GM19395 (cell line): Measurements from ENCODE around the gene CPEB2.

Experiments used
- ATAC-seq: cut with Tn5 transposase; IDR thresholded peaks from one replicate; pipeline ENCODE4 v1.9.1; 2021; ENCODE audit warnings: mild to moderate bottlenecking, moderate library complexity; ENCODE audit not compliant: unreplicated experiment

CPEB2 gene

DNA sequence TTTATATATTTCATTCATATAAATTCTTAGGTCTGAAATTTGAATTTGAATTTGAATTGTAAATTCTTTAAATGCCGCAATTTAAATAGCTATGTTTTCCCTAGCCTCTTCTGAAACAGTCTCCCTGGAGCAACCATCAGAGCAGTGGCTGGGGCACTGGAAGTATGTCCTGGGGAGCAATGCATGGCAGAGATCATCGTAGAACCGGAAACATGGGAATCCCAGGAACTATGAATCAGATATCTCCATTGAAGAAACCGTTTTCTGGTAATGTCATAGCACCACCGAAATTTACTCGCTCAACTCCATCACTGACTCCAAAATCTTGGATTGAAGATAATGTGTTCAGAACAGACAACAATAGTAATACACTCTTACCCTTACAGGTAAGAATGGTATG is 4.9 kb downstream of the CPEB2 start:
- no peak for ATAC-seq

DNA sequence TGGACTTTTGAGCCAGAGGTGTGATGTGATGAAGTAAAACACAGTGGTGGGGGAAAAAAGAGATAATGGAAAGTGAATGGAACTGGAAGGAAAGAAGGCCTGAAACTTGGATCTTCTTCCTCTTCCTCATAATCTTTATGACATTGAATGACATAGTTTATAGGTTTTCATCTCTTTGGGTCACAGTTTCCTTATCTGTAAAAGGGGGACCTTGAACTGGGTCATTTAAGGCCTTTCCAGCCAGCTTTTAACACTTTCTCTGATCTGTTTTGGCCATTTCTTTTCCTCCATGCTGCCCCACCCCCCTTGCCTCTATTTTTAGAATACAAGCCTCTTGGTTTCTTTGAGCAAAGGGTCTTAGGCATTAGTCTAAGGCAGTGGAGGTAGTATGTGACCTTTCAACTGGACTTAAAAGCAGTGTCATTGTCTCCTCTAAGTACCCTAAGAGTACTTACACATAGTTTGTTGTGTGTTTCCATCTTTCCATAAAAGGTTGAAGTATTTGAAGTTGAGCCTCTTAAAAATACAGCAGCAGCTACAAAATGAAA is 7.8 kb downstream of the CPEB2 start:
- no peak for ATAC-seq

DNA sequence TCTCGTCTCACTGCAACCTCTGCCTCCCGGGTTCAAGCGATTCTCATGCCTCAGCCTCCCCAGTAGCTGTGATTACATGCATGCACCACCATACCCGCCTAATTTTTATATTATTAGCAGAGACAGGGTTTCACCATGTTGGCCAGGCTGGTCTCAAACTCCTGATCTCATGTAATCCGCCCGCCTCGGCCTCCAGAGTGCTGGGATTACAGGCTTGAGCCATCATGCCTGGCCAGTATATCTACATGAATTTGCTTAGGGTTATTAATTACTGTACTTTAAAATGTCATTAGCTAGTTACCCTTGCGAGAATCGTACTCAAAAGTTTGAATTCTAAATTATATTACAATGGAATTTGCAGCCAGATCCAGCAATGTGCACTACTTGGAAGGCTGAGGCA is 8.9 kb downstream of the CPEB2 start:
- no peak for ATAC-seq

DNA sequence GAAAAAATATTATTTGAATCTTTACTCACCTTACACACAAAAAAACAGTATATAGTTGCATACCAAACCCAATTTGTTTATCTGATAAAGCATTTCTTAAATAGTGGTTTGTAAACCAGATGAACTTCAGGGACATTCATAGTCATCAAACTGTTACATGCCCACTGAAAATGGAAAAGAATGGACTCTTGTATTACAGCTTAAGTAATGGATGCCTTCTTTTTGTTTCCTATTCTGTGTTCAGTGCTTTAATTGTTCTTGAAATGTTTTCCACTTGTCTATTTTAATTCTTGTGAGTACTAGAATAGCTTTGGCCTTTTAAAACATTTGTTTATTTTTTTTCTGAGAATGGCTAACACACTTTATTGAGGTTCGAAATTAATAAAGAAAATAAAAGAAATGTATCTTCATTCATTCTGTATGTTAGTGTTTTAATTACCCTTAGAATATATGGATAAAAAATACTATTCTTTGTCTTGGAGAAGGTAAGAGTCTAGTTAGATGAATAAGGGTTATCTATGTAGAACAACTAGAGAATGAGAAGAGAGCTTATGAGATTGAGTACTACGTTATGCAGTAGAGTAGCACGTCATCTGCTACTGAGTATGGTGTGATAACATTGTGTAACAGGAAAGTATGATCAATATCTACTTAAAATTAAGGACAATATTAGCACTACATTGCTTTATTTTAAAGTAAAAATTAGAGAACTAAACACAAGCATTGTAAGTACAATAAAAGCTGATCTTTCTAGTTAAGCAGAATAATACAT is 9.9 kb downstream of the CPEB2 start:
- ATAC-seq = no peak

DNA sequence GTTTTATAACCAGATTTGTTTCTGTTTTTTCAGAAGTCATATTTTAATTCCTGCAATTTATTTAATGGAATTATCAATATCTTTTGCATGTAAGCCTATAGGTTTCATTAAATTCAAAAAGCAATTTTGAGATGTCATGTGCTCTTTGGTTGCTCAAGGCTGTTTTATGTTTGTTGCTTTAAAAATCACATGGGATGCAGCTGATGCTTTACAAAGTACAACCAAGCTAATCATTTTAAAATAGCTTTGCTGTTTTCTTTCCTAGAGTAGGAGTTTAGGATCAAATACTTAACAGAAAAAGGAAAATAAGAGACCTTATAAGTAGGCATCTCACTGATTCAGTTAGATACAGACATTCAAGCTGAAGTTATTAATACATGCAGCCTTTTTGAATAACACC is 11.3 kb downstream of the CPEB2 start:
- no peak for ATAC-seq

DNA sequence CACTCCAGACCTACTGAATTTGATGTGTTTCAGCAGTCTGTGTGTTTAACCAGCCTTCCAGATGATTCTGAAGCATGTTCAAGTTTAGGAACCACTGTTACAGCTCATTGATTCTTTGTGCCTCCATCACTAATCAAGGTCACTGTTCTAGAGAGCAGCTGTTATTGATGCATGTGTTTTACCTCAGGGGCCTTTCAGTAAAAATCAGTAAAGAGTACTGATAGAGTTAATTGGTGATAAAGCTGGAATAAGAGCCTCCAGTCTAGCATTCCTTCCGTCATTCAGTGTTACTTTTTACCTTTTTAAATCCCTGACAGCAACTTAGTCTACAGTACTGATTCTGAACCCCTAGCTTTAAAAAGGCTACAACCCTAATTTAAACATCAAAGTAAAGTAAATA is 12.9 kb downstream of the CPEB2 start:
- ATAC-seq = no peak

DNA sequence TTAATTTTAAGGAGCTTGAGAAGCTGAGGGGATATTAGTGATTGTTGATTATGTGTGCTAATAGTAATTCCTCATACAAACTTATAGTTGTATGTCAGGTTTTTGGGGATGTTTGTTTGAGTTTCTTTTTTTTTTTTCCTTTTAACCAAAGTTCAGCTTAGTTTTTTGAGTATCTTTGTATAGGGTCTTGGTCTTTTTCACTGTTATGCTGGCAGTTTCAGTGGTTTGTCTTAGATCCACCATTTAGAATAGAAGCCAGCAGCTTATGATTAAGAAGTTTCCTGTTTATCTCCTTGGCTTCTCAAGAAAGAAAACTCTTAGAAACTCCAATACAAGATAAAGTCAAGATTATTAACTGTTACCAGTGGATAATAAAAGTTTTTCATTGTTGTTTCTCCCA is 16.1 kb downstream of the CPEB2 start:
- no peak for ATAC-seq

DNA sequence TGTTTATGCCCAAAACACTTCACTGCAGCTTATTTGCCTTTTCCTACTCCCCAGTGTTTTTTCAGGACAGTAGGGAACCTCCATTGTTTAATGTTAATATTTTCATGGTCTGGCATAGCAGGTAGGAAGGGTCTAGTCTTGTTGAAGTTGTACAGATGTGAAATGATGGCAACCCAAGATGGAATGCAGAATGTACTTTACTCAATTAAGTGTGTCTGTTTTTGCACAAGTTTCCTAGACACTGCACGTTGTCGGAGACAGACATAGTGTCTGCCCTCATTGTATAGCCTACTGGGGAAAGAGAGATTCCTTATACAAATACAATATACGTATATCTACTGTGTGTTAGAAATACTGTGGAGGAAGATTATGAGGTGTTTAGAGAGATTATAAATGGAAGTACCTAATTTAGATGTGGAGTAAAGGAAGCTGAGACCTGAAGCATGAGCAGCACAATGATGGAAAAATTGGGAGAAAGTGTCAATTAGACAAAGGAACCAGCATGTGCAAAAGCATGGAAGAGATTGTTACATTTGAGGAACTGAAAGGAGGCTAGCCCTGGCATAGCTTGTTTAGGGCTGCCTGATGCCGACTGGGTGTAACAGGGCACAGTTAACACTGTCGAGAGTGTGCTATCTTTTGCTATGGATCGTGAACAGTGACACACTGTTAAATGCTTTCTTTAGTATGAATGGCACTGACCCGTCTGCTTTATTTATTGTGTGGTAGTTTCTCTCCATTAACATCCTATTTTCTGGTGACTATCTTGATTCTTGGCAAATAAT is 18.4 kb downstream of the CPEB2 start:
- ATAC-seq = no peak

DNA sequence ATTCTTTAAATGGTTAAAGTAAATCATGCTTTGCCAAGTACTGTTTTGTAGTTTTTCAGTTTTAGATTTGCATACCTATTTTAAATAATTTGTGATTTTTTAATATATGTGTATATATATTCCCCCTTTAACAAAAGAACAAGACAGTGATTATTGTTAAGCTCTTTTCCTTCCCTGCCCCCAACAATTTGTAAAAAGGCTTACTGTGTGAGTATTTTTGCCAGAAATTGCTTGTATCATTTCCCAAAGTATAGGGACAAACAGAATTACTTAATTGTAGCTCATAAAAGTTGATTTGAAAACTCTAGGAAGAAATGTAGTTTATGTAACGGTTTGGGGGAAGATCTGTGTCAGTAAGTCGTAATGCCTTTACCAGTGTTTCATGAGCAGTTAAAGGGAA is 19.0 kb downstream of the CPEB2 start:
- ATAC-seq = no peak

DNA sequence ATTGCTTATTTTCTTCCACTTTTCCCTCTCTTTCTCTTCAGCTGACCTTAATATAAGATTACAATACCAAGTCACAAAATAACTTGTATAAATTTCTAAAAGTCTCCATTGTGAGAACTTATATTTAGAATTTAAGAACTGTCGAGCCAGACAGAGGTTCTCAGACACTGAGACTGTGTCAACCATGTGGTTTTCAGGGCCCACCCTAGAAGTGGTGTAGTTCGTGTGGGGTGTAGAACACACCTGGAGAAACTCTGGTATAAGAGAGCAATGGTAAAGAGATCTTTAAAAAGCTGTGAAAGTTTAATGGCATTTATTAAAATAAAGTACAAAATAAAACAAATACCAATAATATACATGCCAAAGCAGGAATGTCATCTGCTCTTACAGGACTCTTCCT is 19.7 kb downstream of the CPEB2 start:
- ATAC-seq = no peak

DNA sequence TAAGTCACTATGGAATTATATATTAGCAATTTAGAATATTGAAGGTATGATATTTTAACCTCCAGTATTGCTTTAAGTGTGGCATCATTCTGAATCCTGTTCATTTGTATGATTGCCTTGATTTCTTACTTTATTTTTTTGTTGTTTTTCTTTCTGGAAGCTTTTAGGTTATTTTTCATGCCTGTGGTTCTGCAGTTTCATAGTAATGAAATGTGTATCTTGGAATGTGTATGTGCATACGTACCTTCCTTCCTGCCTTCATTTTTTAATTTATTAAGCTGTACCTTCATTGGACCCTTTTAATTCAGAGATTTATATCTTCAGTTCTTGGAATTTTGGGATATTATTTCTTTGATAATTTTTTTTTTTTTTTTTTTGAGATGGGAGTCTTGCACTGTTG is 22.1 kb downstream of the CPEB2 start:
- no peak for ATAC-seq

DNA sequence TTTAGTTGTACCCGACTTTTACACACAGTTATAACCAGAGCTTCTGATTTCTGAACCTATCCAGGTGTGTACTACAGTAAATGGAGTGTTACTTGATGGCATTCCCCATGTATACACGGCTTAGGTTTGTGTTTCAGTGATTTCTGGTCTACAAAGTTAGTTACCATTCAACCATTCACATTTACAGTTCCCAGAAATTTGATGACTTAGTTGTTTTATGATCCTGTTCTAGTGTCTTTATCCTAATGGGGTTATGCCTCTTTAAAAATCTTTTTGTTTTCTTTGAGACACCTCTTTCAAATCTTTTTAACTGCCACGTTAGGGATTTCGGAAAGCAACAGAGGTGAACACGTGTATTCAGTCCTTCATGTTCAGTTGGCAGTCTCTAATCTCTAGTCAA is 23.4 kb downstream of the CPEB2 start:
- ATAC-seq = no peak

DNA sequence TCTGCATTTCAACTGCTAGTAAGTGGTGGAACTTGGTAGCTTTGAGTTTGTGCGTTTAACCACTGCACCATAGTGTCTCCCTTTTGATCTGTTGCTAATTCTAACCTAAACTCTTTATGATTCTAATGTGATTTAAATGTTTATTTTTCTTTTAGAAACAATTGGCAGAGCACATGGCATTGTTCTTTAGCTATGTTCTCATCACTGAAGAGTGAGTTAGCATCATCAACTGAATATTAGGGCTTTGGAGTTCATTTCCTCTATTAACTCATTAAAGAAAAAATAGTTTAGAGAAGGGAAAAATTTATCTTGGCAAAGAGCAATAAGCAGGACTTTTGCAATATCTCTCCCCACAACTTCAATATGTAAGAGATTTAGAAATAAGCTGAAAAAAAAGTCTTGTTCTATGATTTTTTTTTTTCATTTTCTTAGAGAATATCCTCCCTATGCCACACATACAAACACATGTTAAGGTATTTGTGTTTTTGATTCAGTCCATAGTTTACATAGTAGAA is 25.7 kb downstream of the CPEB2 start:
- ATAC-seq = no peak

DNA sequence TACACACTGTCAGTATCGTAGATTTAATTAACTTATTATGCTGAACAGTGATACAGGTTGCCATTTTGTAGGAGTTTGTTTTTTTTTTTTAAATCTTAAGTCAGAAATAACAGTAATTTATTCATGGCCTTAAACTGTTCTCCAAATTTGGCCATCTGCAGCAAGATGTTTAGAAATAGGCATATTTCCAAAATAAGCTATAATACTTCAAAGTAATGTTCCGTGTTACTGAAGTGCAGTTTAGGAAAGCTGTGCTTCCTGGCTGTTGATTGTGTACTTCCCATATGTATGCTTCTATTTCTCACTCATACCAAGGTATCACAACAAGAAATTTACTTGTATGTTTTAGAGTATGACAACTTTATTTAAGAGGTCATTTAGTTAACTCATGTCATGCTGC is 28.9 kb downstream of the CPEB2 start:
- no peak for ATAC-seq

DNA sequence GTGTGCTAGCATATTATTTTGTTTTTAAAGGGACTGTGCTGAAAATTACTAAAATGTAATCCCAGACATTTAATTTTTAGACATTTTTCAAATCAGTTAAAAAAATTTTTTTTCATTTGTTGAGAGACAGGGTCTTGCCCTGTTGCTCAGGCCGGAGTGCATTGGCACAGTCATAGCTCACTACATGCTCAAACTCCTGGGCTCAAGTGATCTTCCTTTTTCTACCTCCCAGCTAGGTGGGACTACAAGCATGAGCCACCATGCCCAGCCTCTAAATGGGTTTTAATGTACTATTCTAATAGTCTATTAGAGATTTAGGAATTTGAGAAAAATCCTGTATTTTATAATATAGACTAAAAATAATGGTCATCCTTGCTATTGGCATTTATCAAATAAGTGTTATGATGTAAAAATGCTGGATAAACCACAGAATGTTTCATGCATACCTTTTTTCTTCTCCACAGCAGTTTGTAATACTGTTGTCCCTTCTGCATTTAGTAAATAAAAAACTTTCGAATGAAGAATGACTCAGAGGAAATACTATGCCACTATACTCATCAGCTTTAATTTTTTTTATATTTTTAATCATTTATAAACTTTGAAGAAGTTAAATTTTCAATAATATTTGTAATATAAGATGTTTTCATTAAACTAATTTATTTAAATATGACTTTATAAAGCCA is 29.9 kb downstream of the CPEB2 start:
- ATAC-seq = no peak

DNA sequence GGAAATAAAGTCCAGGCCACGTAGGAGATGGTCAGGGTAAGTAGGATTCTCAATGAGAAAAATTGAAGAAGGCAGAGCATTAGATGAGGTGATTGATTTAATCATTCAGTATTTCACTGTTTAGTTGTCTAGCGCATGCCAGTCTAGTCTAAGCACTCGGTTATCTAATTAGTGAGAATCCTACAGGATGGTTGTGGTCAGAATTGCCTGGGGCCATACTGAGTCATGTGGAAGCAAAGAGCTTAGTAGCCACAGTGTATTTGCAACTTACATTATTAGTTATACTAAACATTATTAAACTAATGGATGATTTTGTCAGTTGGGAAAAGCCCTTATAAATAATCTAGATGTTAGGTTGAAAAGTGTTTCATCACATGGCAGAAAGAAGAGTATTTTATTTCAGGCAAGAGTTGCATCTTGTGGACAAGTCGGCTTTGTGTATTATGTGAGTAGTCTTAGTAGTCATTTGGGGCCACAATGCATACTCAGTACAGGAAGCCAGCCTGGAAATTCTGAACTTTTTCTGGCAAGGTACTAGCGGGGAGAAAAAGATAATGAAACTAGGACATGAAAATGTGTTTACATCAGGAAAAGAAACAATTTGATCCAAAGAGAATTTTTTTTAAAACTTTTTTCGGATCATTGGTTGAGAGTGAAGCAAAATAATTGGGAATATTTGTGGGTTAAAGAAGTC is 31.9 kb downstream of the CPEB2 start:
- ATAC-seq = no peak

DNA sequence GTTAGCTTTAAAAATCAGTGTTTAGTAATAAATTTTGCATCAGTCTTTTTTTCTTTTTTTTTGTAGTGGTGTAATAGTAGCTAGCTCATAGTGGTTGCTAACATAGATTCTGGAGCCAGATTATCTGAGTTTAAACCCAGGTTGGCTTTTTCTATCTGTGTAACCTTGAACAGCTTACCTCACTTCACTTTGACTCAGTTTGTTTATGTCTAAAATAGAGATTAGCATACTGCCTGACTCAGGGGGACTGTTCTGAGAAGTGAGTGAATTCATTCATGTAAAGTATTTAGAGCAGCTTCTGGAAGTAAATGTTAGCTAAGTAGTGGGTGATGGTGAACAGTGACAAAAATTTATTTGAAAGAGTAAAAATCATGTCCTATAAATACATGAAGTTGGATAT is 32.9 kb downstream of the CPEB2 start:
- no peak for ATAC-seq

DNA sequence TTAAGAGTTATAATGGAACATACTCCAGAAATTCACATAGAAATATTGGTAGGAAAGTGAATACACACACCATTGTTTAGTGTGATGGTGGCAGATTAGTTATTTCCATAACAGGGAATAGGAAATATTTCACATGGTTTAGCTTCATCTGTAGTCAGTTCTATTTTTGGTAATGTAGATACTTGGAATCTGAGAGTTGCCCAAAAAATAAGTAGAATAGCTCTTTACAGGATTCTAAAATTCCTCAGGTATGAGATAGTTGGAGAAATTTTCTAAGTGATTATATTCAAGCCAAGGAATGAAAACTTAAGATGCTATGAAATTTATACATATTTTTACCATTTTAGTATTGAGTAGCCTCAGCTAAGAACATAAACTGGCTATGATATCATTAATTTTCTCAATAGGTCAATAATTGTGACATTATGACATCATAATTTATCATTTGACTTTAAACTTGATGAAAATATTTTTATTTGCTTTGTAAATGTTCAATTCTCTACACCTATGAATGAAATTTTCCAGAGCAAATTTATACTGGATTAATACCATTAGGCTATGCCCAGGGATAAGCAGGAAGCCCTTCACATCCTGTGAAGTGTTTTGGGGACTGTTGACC is 35.8 kb downstream of the CPEB2 start:
- no peak for ATAC-seq

DNA sequence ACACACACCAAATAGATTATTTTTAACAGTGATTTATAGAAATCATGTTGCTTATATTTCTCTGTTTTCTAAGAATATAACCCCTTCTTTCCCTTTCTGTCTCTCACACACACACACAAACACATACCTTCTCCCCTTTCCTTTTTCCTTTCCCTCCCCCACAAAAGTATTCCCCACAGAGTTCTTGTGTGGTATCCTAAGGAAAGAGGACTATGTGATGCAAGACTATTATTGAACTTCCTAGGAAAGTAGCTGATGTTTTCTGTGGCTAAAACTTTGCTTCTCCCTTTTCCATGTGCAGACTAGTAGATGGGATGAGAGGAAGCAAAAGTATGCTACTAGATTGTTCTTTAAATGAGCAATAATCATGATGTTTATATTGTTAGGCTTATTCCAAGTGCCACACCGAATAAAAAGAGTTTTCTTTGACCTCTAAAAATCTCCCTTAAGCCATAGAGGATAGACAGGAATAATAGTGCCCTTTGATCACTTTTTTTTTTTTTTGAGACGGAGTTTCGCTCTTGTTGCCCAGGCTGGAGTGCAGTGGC is 38.7 kb downstream of the CPEB2 start:
- ATAC-seq = no peak

DNA sequence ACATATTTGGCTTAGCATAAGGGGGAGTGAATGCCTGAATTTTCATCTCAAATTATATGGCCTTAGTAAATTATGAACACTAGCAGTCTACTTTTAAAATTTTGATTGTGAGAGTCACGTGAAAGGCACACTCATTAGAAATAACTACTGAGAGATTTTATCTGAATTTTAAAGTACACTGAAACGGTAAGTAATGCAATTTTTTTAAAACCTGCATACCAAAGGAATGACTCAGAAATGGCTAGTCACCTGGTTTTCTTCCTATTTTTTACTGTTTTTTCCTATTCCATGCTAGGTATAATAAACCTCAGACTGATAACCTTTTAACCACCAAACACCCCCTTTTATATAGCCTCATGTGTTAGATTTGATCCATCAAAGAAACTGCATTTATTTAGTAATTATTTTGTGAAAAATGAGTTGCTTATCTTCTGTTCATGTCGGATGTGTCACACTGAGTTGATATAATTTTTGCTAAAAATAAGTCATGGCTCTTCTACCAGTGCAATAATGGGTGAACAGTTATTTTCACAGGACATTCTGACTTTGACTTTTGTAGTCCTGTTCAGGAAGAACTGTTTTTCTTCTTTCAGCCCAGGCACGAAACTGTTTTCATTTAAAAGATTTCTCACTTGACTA is 40.4 kb downstream of the CPEB2 start:
- ATAC-seq = no peak
